Caco-2 (cell line): ENCODE measurements around the gene GRIK4. TPM values are rescaled to one million over a fixed set of nuclear protein-coding genes. Genes with fewer than 3 reads are reported as not detected.

Experiments used
- BruUV-seq: library from RNA; stranded (reverse); fragments of 400-500 nt; replicated peaks from 2 replicates; lab custom pipeline; 2021; lab: Mats Ljungman, UMichigan
- CTCF ChIA-PET: fragments of 300-600 bp; sonication (Branson Sonifier 250); formaldehyde crosslinking; loops from one replicate; lab custom pipeline; 2022; ENCODE audit warnings: antibody characterized with exemption; lab: Charles Lee
- POLR2A ChIA-PET: fragments of 300-600 bp; sonication (Branson Sonifier 250); formaldehyde crosslinking; loops from one replicate; lab custom pipeline; 2022; ENCODE audit warnings: antibody characterized with exemption; lab: Charles Lee
- DNase-seq, 2 experiments: peaks; one replicate each; pipeline versions ENCODE4 v3.0.0 to v3.0.0-alpha.2; 2020 to 2022
- H3K27me3 ChIP-seq: replicated peaks from 2 replicates; pipeline ENCODE4 v1.6.0; 2011; ENCODE audit warnings: low read length; ENCODE audit not compliant: control insufficient read depth, insufficient read depth
- H3K36me3 ChIP-seq: 2 replicates; pipeline ENCODE4 v1.5.1; 2011; ENCODE audit warnings: low read length; ENCODE audit not compliant: control insufficient read depth, insufficient read depth
- H3K4me1 ChIP-seq: fragments of 250-450 bp; sonication (Bioruptor Pico); 2 replicates; pipeline ENCODE4 v1.5.1; 2020; ENCODE audit warnings: mild to moderate bottlenecking
- H3K4me3 ChIP-seq: 2 replicates; pipeline ENCODE4 v1.5.1; 2011; ENCODE audit warnings: low read depth, mild to moderate bottlenecking, control low read depth, low read length
- H3K9me3 ChIP-seq: fragments of 250-450 bp; sonication (Bioruptor Pico); 2 replicates; pipeline ENCODE4 v1.5.1; 2020; ENCODE audit warnings: mild to moderate bottlenecking, moderate library complexity
- H3K27ac Mint-ChIP-seq: one replicate; pipeline ENCODE4 v1.8.0; 2022; ENCODE audit warnings: mixed read lengths; ENCODE audit not compliant: unreplicated experiment
- H3K27me3 Mint-ChIP-seq: one replicate; pipeline ENCODE4 v1.8.0; 2022; ENCODE audit warnings: mixed read lengths; ENCODE audit not compliant: insufficient read depth, unreplicated experiment
- H3K36me3 Mint-ChIP-seq: one replicate; pipeline ENCODE4 v1.8.0; 2022; ENCODE audit warnings: mild to moderate bottlenecking, mixed read lengths; ENCODE audit not compliant: insufficient read depth, unreplicated experiment
- H3K4me1 Mint-ChIP-seq: one replicate; pipeline ENCODE4 v1.8.0; 2022; ENCODE audit warnings: low read depth, mixed read lengths; ENCODE audit not compliant: unreplicated experiment
- H3K4me3 Mint-ChIP-seq: one replicate; pipeline ENCODE4 v1.8.0; 2022; ENCODE audit warnings: mild to moderate bottlenecking, moderate library complexity, mixed read lengths; ENCODE audit not compliant: unreplicated experiment
- H3K9me3 Mint-ChIP-seq: one replicate; pipeline ENCODE4 v1.8.0; 2022; ENCODE audit warnings: mixed read lengths; ENCODE audit not compliant: unreplicated experiment
- intact Hi-C: fragments of 100-400 bp; cut with micrococcal nuclease; formaldehyde crosslinking; loops from one replicate; pipeline ENCODE4 v1.10.0; 2022; ENCODE audit not compliant: unreplicated experiment
- total RNA-seq: library from RNA; stranded (reverse); gene quantifications from 2 replicates; pipeline ENCODE4 v1.2.3, GENCODE V29; 2022
- TF ChIP-seq, protein P1 (sequence below), 2 experiments: fragments of 200-600 bp in 1 of 2; IDR thresholded peaks; 1 replicate in 1 of 2; 2 replicates in 1 of 2; pipeline versions ENCODE4 v1.5.1 to v1.8.0; 2011 to 2022; ENCODE audit warnings: antibody characterized with exemption in 1 of 2, control low read depth in 1 of 2, inconsistent platforms in 1 of 2, low read depth in 1 of 2, low read length in 1 of 2, mild to moderate bottlenecking in 1 of 2, moderate library complexity in 1 of 2; ENCODE audit not compliant: insufficient read depth in 1 of 2, severe bottlenecking in 1 of 2, unreplicated experiment in 1 of 2

GRIK4 gene
- total RNA-seq, 1 experiment from 2014 or later, result 2.0 TPM

DNA sequence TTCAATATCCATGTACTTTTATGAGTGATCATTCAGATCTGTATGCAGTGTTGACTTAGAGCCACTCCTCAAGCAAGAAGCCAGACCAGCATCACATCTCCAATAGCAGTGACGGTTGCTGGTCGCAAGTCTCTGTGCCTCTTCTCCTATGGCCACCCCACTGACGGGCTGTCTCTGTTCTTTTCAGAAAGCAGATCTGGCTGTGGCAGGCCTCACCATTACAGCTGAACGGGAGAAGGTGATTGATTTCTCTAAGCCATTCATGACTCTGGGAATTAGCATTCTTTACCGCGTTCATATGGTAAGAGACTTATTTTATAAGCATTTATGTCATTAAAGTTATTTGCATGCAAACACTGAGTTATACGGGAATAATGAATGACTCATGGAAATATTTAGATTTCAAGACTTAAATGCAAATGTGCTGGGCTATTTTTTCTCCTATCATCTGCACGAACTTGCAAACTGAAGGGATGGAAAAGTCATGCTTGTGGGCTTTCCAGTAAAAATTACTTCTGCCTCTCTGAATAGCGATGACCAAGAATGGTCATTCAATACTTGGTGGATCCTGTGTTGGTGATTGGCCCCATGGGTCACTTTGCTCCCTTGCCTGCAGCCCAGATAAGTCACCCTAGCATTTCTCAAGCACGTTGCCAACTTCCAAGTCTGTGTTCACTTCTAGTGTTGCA, 428.8 kb downstream of the GRIK4 start:
- DNase-seq, result no peak
- intact Hi-C loops, result no loop called here
- peaks cover 5% of the 10 kb centered on the region; the same call in 1 of the 2 replicates for H3K9me3 ChIP-seq
- ChIA-PET POLR2A (no interaction called here), CTCF (no interaction called here)
- H3K27me3 ChIP-seq, result no peaks in the 10 kb centered on the region; the same call in 1 of the 2 replicates
- H3K27me3 Mint-ChIP-seq, result peaks cover 22% of the 10 kb centered on the region
- H3K27ac Mint-ChIP-seq, result no peak overlapping the region
- H3K36me3 Mint-ChIP-seq, result no peaks in the 10 kb centered on the region
- H3K4me1 Mint-ChIP-seq, result no peaks in the 10 kb centered on the region
- H3K4me3 Mint-ChIP-seq, result no peak overlapping the region
- TF ChIP-seq, protein P1, sequence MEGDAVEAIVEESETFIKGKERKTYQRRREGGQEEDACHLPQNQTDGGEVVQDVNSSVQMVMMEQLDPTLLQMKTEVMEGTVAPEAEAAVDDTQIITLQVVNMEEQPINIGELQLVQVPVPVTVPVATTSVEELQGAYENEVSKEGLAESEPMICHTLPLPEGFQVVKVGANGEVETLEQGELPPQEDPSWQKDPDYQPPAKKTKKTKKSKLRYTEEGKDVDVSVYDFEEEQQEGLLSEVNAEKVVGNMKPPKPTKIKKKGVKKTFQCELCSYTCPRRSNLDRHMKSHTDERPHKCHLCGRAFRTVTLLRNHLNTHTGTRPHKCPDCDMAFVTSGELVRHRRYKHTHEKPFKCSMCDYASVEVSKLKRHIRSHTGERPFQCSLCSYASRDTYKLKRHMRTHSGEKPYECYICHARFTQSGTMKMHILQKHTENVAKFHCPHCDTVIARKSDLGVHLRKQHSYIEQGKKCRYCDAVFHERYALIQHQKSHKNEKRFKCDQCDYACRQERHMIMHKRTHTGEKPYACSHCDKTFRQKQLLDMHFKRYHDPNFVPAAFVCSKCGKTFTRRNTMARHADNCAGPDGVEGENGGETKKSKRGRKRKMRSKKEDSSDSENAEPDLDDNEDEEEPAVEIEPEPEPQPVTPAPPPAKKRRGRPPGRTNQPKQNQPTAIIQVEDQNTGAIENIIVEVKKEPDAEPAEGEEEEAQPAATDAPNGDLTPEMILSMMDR (IDR thresholded peaks at IDR 0.05; ENCODE audit: insufficient read depth in 1 of 2, low read depth in 1 of 2, low read length in 1 of 2, severe bottlenecking in 1 of 2, unreplicated experiment in 1 of 2), result no peak
- no peaks in the 10 kb centered on the region for H3K36me3 ChIP-seq
- peaks cover 18% of the 10 kb centered on the region for H3K9me3 Mint-ChIP-seq
- no peak overlapping the region for H3K4me3 ChIP-seq
- H3K4me1 ChIP-seq, result no peaks in the 10 kb centered on the region
- no TSS peak for BruUV-seq

DNA sequence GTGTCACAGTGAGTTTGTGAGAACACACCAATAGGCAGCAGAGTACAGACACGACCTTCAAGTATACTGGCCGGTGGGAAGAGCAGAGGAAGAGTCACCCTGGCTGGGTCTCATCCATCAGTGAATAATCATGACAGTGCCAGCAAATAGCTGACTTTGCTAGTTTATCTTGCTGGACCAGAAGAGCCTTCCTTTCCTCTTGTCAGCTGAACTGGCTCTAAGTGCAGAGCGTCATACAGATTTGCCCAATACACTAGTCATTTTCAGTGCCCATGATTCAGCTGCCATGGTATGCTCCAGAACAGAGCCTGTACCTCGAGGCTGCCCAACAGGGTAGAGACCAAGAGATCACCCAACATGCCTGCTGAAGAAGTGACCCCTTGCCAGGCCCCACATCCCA, 429.5 kb downstream of the GRIK4 start:
- no peaks in the 10 kb centered on the region for H3K36me3 Mint-ChIP-seq

DNA sequence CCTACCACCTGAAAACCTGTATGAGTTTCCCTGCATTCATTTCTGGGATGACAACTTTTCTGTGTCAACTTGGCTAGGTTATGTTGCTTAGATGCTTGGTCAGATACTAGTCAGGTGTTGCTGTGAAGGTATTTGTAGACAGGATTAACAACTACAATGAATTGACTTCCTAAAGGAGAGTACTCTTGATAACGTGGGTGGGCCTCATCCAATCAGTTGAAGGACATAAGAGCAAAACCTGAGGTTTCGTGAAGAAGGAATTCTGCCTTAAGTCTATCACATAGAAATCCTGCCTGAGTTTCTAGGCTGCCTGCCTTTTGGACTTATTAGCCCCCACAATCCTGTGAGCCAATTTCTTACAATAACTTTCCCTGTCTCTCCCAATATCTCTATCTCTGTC, 431.2 kb downstream of the GRIK4 start:
- CTCF ChIA-PET, result no interaction called here
- no peaks in the 10 kb centered on the region; the same call in 1 of the 2 replicates for H3K27me3 ChIP-seq
- peaks cover 26% of the 10 kb centered on the region for H3K9me3 Mint-ChIP-seq
- H3K4me1 ChIP-seq, result no peaks in the 10 kb centered on the region
- intact Hi-C loops, result no loop called here
- H3K9me3 ChIP-seq, result peaks cover 5% of the 10 kb centered on the region; the same call in 1 of the 2 replicates
- peaks cover 19% of the 10 kb centered on the region for H3K27me3 Mint-ChIP-seq
- no peak overlapping the region for H3K4me3 ChIP-seq
- no TSS peak for BruUV-seq
- no peak overlapping the region for H3K27ac Mint-ChIP-seq
- H3K36me3 ChIP-seq, result no peaks in the 10 kb centered on the region
- no peak for DNase-seq
- POLR2A ChIA-PET, result no interaction called here
- TF ChIP-seq, protein P1 (IDR thresholded peaks at IDR 0.05; ENCODE audit: insufficient read depth in 1 of 2, low read depth in 1 of 2, low read length in 1 of 2, severe bottlenecking in 1 of 2, unreplicated experiment in 1 of 2), result no peak
- H3K4me1 Mint-ChIP-seq, result no peaks in the 10 kb centered on the region
- no peaks in the 10 kb centered on the region for H3K36me3 Mint-ChIP-seq
- no peak overlapping the region for H3K4me3 Mint-ChIP-seq

More for the DNA sequence above, 429.5 kb downstream of the GRIK4 start:
- DNase-seq, result no peak
- Mint-ChIP-seq H3K4me3 (no peak overlapping the region), H3K4me1 (no peaks in the 10 kb centered on the region), H3K27ac (no peak overlapping the region), H3K27me3 (peaks cover 20% of the 10 kb centered on the region), H3K9me3 (peaks cover 25% of the 10 kb centered on the region)
- Histone ChIP-seq H3K27me3 (no peaks in the 10 kb centered on the region; the same call in 1 of the 2 replicates), H3K4me1 (no peaks in the 10 kb centered on the region), H3K9me3 (peaks cover 5% of the 10 kb centered on the region; the same call in 1 of the 2 replicates), H3K4me3 (no peak overlapping the region), H3K36me3 (no peaks in the 10 kb centered on the region)
- BruUV-seq, result no TSS peak
- intact Hi-C loops, result no loop called here
- ChIA-PET CTCF (no interaction called here), POLR2A (no interaction called here)
- TF ChIP-seq, protein P1 (IDR thresholded peaks at IDR 0.05; ENCODE audit: insufficient read depth in 1 of 2, low read depth in 1 of 2, low read length in 1 of 2, severe bottlenecking in 1 of 2, unreplicated experiment in 1 of 2), result no peak
